Liver (tissue), 9 donors: ENCODE data around the gene HOXB8. TPM values are rescaled to one million over a fixed set of nuclear protein-coding genes. Genes with fewer than 3 reads are reported as not detected.

Experiments
- DNase-seq: peaks from one replicate; pipeline ENCODE4 v3.0.0-alpha.2; 2017; ENCODE audit warnings: low spot score
- H3K27ac ChIP-seq, 2 donors: one replicate each; pipeline ENCODE4 v1.7.0; 2013; ENCODE audit warnings: inconsistent platforms in 2 of 2, low read length in 2 of 2, control low read depth in 1 of 2, low read depth in 1 of 2, mild to moderate bottlenecking in 1 of 2
- H3K27me3 ChIP-seq, 4 donors: one replicate each; pipeline versions ENCODE4 v1.6.1 to v1.7.0; 2013; ENCODE audit warnings: low read length in 3 of 4, inconsistent platforms in 1 of 4, mild to moderate bottlenecking in 1 of 4, moderate library complexity in 1 of 4; ENCODE audit not compliant: control insufficient read depth in 4 of 4, insufficient read depth in 4 of 4
- H3K36me3 ChIP-seq, 4 donors: one replicate each; pipeline versions ENCODE4 v1.6.1 to v1.7.0; 2013; ENCODE audit warnings: low read length in 3 of 4, mild to moderate bottlenecking in 3 of 4, low read depth in 1 of 4, moderate library complexity in 1 of 4; ENCODE audit not compliant: control insufficient read depth in 4 of 4, insufficient read depth in 3 of 4
- H3K4me1 ChIP-seq, 4 donors: one replicate each; pipeline versions ENCODE4 v1.6.1 to v1.7.0; 2013; ENCODE audit warnings: low read length in 3 of 4, mild to moderate bottlenecking in 3 of 4, moderate library complexity in 1 of 4; ENCODE audit not compliant: control insufficient read depth in 4 of 4, insufficient read depth in 4 of 4
- H3K4me3 ChIP-seq, 3 donors: one replicate each; pipeline versions ENCODE4 v1.6.1 to v1.7.0; 2013; ENCODE audit warnings: low read length in 3 of 3, control low read depth in 1 of 3, low read depth in 1 of 3, mild to moderate bottlenecking in 1 of 3
- H3K9ac ChIP-seq, 2 donors: one replicate each; pipeline ENCODE4 v1.7.0; 2013; ENCODE audit warnings: low read length in 2 of 2, mild to moderate bottlenecking in 2 of 2, moderate library complexity in 2 of 2, control low read depth in 1 of 2, low read depth in 1 of 2
- H3K9me3 ChIP-seq, 4 donors: one replicate each; pipeline versions ENCODE4 v1.6.1 to v1.7.0; 2013; ENCODE audit warnings: low read length in 3 of 4; ENCODE audit not compliant: control insufficient read depth in 4 of 4
- EGR1 ChIP-seq, 2 donors: IDR thresholded peaks; 2 replicates each; pipeline ENCODE4 v1.6.1; 2016 to 2018; ENCODE audit warnings: antibody characterized with exemption in 2 of 2, low read depth in 2 of 2
- FOXA1 ChIP-seq: IDR thresholded peaks from 2 replicates; pipeline ENCODE4 v1.6.1; 2016; ENCODE audit warnings: antibody characterized with exemption
- FOXA2 ChIP-seq: IDR thresholded peaks from 2 replicates; pipeline ENCODE4 v1.6.1; 2016; ENCODE audit warnings: antibody characterized with exemption
- GABPA ChIP-seq, 2 donors: IDR thresholded peaks in 1 of 2; conservative IDR thresholded peaks in 1 of 2; 2 replicates each; pipeline ENCODE4 v1.6.1; 2016; ENCODE audit warnings: antibody characterized with exemption in 2 of 2, mild to moderate bottlenecking in 1 of 2, moderate library complexity in 1 of 2
- HNF4A ChIP-seq, 2 donors: conservative IDR thresholded peaks; 2 replicates each; pipeline ENCODE4 v1.6.1; 2016; ENCODE audit warnings: antibody characterized with exemption in 2 of 2, mild to moderate bottlenecking in 2 of 2
- HNF4G ChIP-seq: IDR thresholded peaks from 2 replicates; pipeline ENCODE4 v1.6.1; 2016; ENCODE audit warnings: antibody characterized with exemption
- JUND ChIP-seq, 2 donors: IDR thresholded peaks; 2 replicates each; pipeline ENCODE4 v1.6.1; 2016; ENCODE audit warnings: antibody characterized with exemption in 2 of 2
- NR2F2 ChIP-seq: IDR thresholded peaks from 2 replicates; pipeline ENCODE4 v1.6.1; 2016; ENCODE audit warnings: antibody characterized with exemption
- RAD21 ChIP-seq, 2 donors: IDR thresholded peaks; 2 replicates each; pipeline ENCODE4 v1.6.1; 2016; ENCODE audit warnings: antibody characterized with exemption in 2 of 2, mild to moderate bottlenecking in 2 of 2
- RXRA ChIP-seq, 2 donors: IDR thresholded peaks; 2 replicates each; pipeline ENCODE4 v1.6.1; 2017 to 2018; ENCODE audit warnings: antibody characterized with exemption in 2 of 2, mild to moderate bottlenecking in 1 of 2
- SP1 ChIP-seq: IDR thresholded peaks from 2 replicates; pipeline ENCODE4 v1.6.1; 2018; ENCODE audit warnings: antibody characterized with exemption, mild to moderate bottlenecking
- TAF1 ChIP-seq: conservative IDR thresholded peaks from 2 replicates; pipeline ENCODE4 v1.6.1; 2016; ENCODE audit warnings: antibody characterized with exemption, mild to moderate bottlenecking
- YY1 ChIP-seq: IDR thresholded peaks from 2 replicates; pipeline ENCODE4 v1.6.1; 2016; ENCODE audit warnings: antibody characterized with exemption, mild to moderate bottlenecking
- WGBS: extraction: QIAGEN DNeasy Blood & Tissue Kit; methylation state at CpG from one replicate; pipeline ENCODE4 v1.1.7; 2013; 5-methylcytosine and 5-hydroxymethylcytosine counted together
- polyA plus RNA-seq, 2 donors: library from polyadenylated mRNA; stranded (reverse) in 1 of 2; unstranded in 1 of 2; fragments of 200-250 nt in 1 of 2; fragments of >200 nt in 1 of 2; fragmentation: Nextera tagmentation in 1 of 2; extraction: Ambion mirVana in 1 of 2; gene quantifications; one replicate each; pipeline versions ENCODE4 v1.2.1 to v1.2.3, GENCODE V29; 2013 to 2015
- total RNA-seq, 2 donors: library from RNA; depleted of rRNA; stranded (reverse); fragments of >200 nt; gene quantifications; one replicate each; pipeline ENCODE4 v1.2.3, GENCODE V29; 2014
- TF ChIP-seq, protein P1 (sequence below): IDR thresholded peaks from 2 replicates; pipeline ENCODE4 v1.6.1; 2016; ENCODE audit warnings: antibody characterized with exemption
- TF ChIP-seq, protein P2 (sequence below): fragments of 150-350 bp; IDR thresholded peaks from 2 replicates; pipeline ENCODE4 v1.5.1; 2017; ENCODE audit warnings: improper control_type of control experiment, low read depth, low read length; ENCODE audit not compliant: missing input control
- TF ChIP-seq, protein P3 (sequence below): IDR thresholded peaks from 2 replicates; pipeline ENCODE4 v1.6.1; 2016; ENCODE audit warnings: antibody characterized with exemption
- TF ChIP-seq, protein P4 (sequence below): IDR thresholded peaks from 2 replicates; pipeline ENCODE4 v1.6.1; 2016; ENCODE audit warnings: antibody characterized with exemption
- TF ChIP-seq, protein P5 (sequence below): IDR thresholded peaks from 2 replicates; pipeline ENCODE4 v1.6.1; 2016; ENCODE audit warnings: antibody characterized with exemption, mild to moderate bottlenecking
- donor health status: healthy.
- donor health status: healthy.
- donor health status: healthy.
- donor health status: healthy.
- donor health status: healthy.

Gene HOXB8
- total and polyA plus RNA-seq, 4 donors: not detected

DNA sequence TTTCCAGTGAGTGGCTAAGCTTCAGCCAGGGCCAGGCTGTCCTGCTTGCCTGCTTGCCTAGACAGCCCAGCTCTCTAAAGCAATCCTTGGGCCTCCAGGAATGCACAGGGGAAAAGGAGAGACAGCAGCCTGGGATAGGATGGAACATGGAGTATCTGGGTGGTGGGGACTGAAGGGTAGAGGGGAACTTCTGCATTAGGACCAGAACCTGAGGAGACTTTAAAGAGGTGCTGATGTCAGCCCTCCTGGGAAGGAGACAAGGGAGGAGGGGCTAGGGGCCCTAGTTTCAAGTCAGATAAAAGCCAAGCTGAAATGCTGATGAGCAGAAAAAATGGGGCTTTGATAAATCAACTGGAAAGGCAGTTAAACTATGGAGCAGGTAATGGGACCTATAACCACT lies 6.1 kb downstream of the HOXB8 start:
- Histone ChIP-seq H3K9me3 (no peaks in the 10 kb centered on the region), H3K27ac (no peak overlapping the region), H3K27me3 (peaks cover 6 to 28% (median 12%) of the 10 kb centered on the region in 4 donors), H3K36me3 (no peaks in the 10 kb centered on the region), H3K4me3 (no peak overlapping the region), H3K4me1 (peaks cover 0 to 17% (median 7%) of the 10 kb centered on the region in 4 donors), H3K9ac (no peak overlapping the region)
- TF ChIP-seq JUND (IDR thresholded peaks at IDR 0.05) (no peak), RAD21 (IDR thresholded peaks at IDR 0.05) (no peak), FOXA2 (no peak), NR2F2 (no peak), TAF1 (no peak), YY1 (no peak), FOXA1 (no peak), GABPA (IDR thresholded peaks at IDR 0.05 in 1 of 2, conservative IDR thresholded peaks at IDR 0.05 in 1 of 2) (no peak), HNF4A (conservative IDR thresholded peaks at IDR 0.05) (no peak), HNF4G (no peak), SP1 (no peak), EGR1 (IDR thresholded peaks at IDR 0.05; ENCODE audit: low read depth in 2 of 2) (no peak), RXRA (IDR thresholded peaks at IDR 0.05) (no peak)
- TF ChIP-seq, protein P1, sequence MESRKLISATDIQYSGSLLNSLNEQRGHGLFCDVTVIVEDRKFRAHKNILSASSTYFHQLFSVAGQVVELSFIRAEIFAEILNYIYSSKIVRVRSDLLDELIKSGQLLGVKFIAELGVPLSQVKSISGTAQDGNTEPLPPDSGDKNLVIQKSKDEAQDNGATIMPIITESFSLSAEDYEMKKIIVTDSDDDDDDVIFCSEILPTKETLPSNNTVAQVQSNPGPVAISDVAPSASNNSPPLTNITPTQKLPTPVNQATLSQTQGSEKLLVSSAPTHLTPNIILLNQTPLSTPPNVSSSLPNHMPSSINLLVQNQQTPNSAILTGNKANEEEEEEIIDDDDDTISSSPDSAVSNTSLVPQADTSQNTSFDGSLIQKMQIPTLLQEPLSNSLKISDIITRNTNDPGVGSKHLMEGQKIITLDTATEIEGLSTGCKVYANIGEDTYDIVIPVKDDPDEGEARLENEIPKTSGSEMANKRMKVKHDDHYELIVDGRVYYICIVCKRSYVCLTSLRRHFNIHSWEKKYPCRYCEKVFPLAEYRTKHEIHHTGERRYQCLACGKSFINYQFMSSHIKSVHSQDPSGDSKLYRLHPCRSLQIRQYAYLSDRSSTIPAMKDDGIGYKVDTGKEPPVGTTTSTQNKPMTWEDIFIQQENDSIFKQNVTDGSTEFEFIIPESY: no peak
- TF ChIP-seq, protein P2, sequence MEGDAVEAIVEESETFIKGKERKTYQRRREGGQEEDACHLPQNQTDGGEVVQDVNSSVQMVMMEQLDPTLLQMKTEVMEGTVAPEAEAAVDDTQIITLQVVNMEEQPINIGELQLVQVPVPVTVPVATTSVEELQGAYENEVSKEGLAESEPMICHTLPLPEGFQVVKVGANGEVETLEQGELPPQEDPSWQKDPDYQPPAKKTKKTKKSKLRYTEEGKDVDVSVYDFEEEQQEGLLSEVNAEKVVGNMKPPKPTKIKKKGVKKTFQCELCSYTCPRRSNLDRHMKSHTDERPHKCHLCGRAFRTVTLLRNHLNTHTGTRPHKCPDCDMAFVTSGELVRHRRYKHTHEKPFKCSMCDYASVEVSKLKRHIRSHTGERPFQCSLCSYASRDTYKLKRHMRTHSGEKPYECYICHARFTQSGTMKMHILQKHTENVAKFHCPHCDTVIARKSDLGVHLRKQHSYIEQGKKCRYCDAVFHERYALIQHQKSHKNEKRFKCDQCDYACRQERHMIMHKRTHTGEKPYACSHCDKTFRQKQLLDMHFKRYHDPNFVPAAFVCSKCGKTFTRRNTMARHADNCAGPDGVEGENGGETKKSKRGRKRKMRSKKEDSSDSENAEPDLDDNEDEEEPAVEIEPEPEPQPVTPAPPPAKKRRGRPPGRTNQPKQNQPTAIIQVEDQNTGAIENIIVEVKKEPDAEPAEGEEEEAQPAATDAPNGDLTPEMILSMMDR: no peak
- TF ChIP-seq, protein P3, sequence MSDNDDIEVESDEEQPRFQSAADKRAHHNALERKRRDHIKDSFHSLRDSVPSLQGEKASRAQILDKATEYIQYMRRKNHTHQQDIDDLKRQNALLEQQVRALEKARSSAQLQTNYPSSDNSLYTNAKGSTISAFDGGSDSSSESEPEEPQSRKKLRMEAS: no peak
- DNase-seq: no peak

DNA sequence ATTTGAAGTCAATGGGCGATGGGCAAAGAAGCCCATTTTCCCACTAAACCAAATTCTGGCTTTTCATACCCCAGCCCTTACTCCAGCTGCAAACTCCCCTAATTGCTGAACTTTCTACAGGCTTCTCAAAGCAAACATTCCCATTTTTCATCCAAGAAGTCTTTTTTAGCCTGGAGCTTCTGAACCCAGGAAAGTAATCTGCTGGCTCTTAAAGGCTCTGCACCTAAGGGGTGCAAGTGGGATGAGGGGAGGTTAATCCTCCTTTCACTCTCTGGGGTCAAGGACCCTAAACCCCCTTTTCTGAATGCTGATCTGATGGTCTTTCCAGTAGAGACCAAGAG lies 6.6 kb downstream of the HOXB8 start:
- Histone ChIP-seq H3K4me1 (peaks cover 0 to 16% (median 7%) of the 10 kb centered on the region in 4 donors), H3K9ac (no peak overlapping the region), H3K27ac (no peak overlapping the region), H3K9me3 (no peaks in the 10 kb centered on the region), H3K36me3 (no peaks in the 10 kb centered on the region), H3K4me3 (no peak overlapping the region), H3K27me3 (peaks cover under 1 to 26% (median 14%) of the 10 kb centered on the region in 4 donors)
- 83% methylated on average over 1 of the region's 1 CpG for WGBS
- TF ChIP-seq YY1: no peak
- TF ChIP-seq, protein P1: no peak
- no peak for TF ChIP-seq EGR1 (IDR thresholded peaks at IDR 0.05; ENCODE audit: low read depth in 2 of 2)
- TF ChIP-seq, protein P3: no peak
- no peak for TF ChIP-seq SP1
- no peak for TF ChIP-seq RAD21 (IDR thresholded peaks at IDR 0.05)
- no peak for TF ChIP-seq FOXA2
- no peak for TF ChIP-seq TAF1
- TF ChIP-seq GABPA (IDR thresholded peaks at IDR 0.05 in 1 of 2, conservative IDR thresholded peaks at IDR 0.05 in 1 of 2): no peak
- TF ChIP-seq, protein P4, sequence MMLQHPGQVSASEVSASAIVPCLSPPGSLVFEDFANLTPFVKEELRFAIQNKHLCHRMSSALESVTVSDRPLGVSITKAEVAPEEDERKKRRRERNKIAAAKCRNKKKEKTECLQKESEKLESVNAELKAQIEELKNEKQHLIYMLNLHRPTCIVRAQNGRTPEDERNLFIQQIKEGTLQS: no peak
- no peak for TF ChIP-seq NR2F2
- TF ChIP-seq, protein P5, sequence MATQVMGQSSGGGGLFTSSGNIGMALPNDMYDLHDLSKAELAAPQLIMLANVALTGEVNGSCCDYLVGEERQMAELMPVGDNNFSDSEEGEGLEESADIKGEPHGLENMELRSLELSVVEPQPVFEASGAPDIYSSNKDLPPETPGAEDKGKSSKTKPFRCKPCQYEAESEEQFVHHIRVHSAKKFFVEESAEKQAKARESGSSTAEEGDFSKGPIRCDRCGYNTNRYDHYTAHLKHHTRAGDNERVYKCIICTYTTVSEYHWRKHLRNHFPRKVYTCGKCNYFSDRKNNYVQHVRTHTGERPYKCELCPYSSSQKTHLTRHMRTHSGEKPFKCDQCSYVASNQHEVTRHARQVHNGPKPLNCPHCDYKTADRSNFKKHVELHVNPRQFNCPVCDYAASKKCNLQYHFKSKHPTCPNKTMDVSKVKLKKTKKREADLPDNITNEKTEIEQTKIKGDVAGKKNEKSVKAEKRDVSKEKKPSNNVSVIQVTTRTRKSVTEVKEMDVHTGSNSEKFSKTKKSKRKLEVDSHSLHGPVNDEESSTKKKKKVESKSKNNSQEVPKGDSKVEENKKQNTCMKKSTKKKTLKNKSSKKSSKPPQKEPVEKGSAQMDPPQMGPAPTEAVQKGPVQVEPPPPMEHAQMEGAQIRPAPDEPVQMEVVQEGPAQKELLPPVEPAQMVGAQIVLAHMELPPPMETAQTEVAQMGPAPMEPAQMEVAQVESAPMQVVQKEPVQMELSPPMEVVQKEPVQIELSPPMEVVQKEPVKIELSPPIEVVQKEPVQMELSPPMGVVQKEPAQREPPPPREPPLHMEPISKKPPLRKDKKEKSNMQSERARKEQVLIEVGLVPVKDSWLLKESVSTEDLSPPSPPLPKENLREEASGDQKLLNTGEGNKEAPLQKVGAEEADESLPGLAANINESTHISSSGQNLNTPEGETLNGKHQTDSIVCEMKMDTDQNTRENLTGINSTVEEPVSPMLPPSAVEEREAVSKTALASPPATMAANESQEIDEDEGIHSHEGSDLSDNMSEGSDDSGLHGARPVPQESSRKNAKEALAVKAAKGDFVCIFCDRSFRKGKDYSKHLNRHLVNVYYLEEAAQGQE: no peak
- TF ChIP-seq HNF4G: no peak
- no peak for DNase-seq
